ENCODE measurements around the gene CMTR1.

CMTR1 gene

GRCh38 chr6:37524970-37525318, 91.9 kb downstream of the CMTR1 start:
- Histone ChIP-seq H3K27ac (ENCODE audit: extremely low read depth, low read depth, low read length) (no peak overlapping the region), H3K9me3 (ENCODE audit: control insufficient read depth, insufficient read depth, low read depth, low read length) (no peaks in the 10 kb centered on the region), H3K4me3 (ENCODE audit: low read depth, low read length) (no peak overlapping the region), H3K4me1 (ENCODE audit: control insufficient read depth, insufficient read depth, low read length) (no peaks in the 10 kb centered on the region), H3K36me3 (ENCODE audit: control insufficient read depth in 2 of 2, insufficient read depth in 1 of 2, low read length in 2 of 2) (no peaks in the 10 kb centered on the region)
- TF ChIP-seq PRDM1 (tag by site-specific recombination; IDR thresholded peaks at IDR 0.05) (no peak), ZBTB26 (tag by site-specific recombination; optimal IDR thresholded peaks at IDR 0.05) (no peak), ZNF274 (IDR thresholded peaks at IDR 0.05; ENCODE audit: low read length) (no peak), ZNF274 (tag by site-specific recombination; IDR thresholded peaks at IDR 0.05; ENCODE audit: borderline replicate concordance) (no peak), ZNF701 (tag by site-specific recombination; IDR thresholded peaks at IDR 0.05) (no peak), MZF1 (tag by site-specific recombination; IDR thresholded peaks at IDR 0.05; ENCODE audit: borderline replicate concordance) (no peak), ZSCAN23 (tag by site-specific recombination; IDR thresholded peaks at IDR 0.05) (no peak), ZNF544 (tag by site-specific recombination; IDR thresholded peaks at IDR 0.05) (no peak), ZNF18 (tag by site-specific recombination; IDR thresholded peaks at IDR 0.05) (no peak), GFI1B (tag by site-specific recombination; IDR thresholded peaks at IDR 0.05) (no peak), TCF7L2 (IDR thresholded peaks at IDR 0.05; ENCODE audit: borderline replicate concordance, low read depth, low read length) (no peak), ZNF449 (tag by site-specific recombination; IDR thresholded peaks at IDR 0.05) (no peak), ELK4 (IDR thresholded peaks at IDR 0.05; ENCODE audit: borderline replicate concordance, low read depth, low read length) (no peak), ZNF398 (tag by site-specific recombination; IDR thresholded peaks at IDR 0.05) (no peak), AEBP2 (tag by site-specific recombination; IDR thresholded peaks at IDR 0.05; ENCODE audit: borderline replicate concordance) (no peak), ZNF558 (tag by site-specific recombination; IDR thresholded peaks at IDR 0.05) (no peak), BCL11B (tag by site-specific recombination; IDR thresholded peaks at IDR 0.05; ENCODE audit: low read depth) (no peak), ZNF121 (tag by site-specific recombination; IDR thresholded peaks at IDR 0.05) (no peak), ZNF423 (tag by site-specific recombination; IDR thresholded peaks at IDR 0.05) (no peak), ZSCAN4 (tag by site-specific recombination; IDR thresholded peaks at IDR 0.05) (no peak)
- ChIA-PET CTCF (interaction anchor here (0.5 to 1.0 kb wide), 3 partner anchors 35 to 162 kb away, joined by 3 read pairs; no protein-coding TSS in a partner anchor), POLR2A (no interaction called here)
